ENCODE data around the gene PRKAA2. TPM values are rescaled to one million over a fixed set of nuclear protein-coding genes. Genes with fewer than 3 reads are reported as not detected.

PRKAA2 gene
- total and polyA plus RNA-seq, 10 of the 15 experiments (the other 5 are each of a cell fraction or from before 2014, with no cell fraction given), result 0.01 TPM; not detected in 9

GRCh38 chr1:56647106-56647505 is 2.0 kb downstream of the PRKAA2 start (continued):
- TF ChIP-seq, protein P1, sequence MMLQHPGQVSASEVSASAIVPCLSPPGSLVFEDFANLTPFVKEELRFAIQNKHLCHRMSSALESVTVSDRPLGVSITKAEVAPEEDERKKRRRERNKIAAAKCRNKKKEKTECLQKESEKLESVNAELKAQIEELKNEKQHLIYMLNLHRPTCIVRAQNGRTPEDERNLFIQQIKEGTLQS (IDR thresholded peaks at IDR 0.05; ENCODE audit: borderline replicate concordance, extremely low read depth, low read depth, low read length), result no peak

DNA sequence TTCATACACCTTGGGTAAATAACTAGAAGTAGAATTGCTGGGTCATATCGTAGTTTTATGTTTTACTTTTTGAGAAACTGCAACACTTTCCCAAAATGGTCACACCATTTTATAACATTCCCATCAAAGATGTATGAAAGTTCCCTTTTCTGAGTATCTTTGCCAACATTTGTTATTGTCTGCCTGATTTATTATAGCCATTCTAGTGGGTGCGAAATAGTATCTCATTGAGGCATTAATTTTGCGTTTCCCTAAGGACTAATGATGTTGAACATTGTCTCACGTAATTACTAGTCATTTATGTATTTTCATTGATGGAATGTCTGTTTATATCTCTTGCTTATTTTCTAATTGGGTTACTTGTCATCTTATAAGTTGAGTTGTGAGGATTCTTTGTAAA is 3.4 kb downstream of the PRKAA2 start:
- no TSS peak for BruUV-seq (replicated peaks)
- no peak overlapping the region for H3K4me3 ChIP-seq
- in situ Hi-C loops (cut with MboI), result no loop called here
- no peak for TF ChIP-seq MYB (IDR thresholded peaks at IDR 0.05; ENCODE audit: borderline replicate concordance, low read depth, low read length)
- TF ChIP-seq CHD4 (IDR thresholded peaks at IDR 0.05), result no peak
- no peak for TF ChIP-seq NFYB (IDR thresholded peaks at IDR 0.05; ENCODE audit: insufficient read depth, low read depth, low read length)
- no peak for TF ChIP-seq SUZ12 (IDR thresholded peaks at IDR 0.05; ENCODE audit: unreplicated experiment)
- no peaks in the 10 kb centered on the region for H3K36me3 ChIP-seq (ENCODE audit: control insufficient read depth in 2 of 2, insufficient read depth in 2 of 2, low read length in 1 of 2)
- no peaks in the 10 kb centered on the region for H3K9me3 ChIP-seq (replicated peaks; ENCODE audit: control insufficient read depth, insufficient read depth, low read length)
- H3K79me2 ChIP-seq (ENCODE audit: control insufficient read depth, insufficient read depth, low read length), result no peaks in the 10 kb centered on the region
- RAD21 ChIA-PET (ENCODE audit: unreplicated experiment), result no interaction called here
- FAIRE-seq (no peak), ATAC-seq (no peak), DNase-seq (ENCODE audit: low read depth, low spot score) (no peak)
- no peaks in the 10 kb centered on the region for H4K20me1 ChIP-seq (ENCODE audit: control insufficient read depth, insufficient read depth)
- intact Hi-C loops (cut with micrococcal nuclease; ENCODE audit: unreplicated experiment), result no loop called here
- no peak overlapping the region for H2AFZ ChIP-seq (ENCODE audit: control insufficient read depth, low read depth, low read length)
- POLR2A ChIA-PET, result no interaction called here
- H3K4me2 ChIP-seq (ENCODE audit: control insufficient read depth, insufficient read depth), result no peak overlapping the region
- H3K27ac ChIP-seq (ENCODE audit: control insufficient read depth, insufficient read depth), result no peak overlapping the region
- SMC1A ChIA-PET (ENCODE audit: uncharacterized antibody, unreplicated experiment), result no interaction called here
- H3K27me3 ChIP-seq (replicated peaks in 1 of 2; ENCODE audit: control insufficient read depth in 2 of 2, insufficient read depth in 2 of 2, low read length in 1 of 2), result peaks cover 8 to 15% of the 10 kb centered on the region in 2 experiments
- no peaks in the 10 kb centered on the region for H3K4me1 ChIP-seq (ENCODE audit: control insufficient read depth, insufficient read depth, low read length)
- no peak overlapping the region for H3K9ac ChIP-seq (ENCODE audit: control insufficient read depth, insufficient read depth, low read length)
- CTCF ChIA-PET, result no interaction called here
- WGBS (ENCODE audit: insufficient coverage, insufficient replicate concordance, low lambda C conversion rate, missing lambda C conversion rate), result 33% methylated on average over 4 of the region's 4 CpGs

All from GM12878 (cell line).